Amygdala (tissue), 56 donors: ENCODE measurements around the gene TMPRSS6.

Source experiments
- DNase-seq, 56 donors: peaks; one replicate each; lab custom pipeline; 2025; lab: John Stamatoyannopoulos, UW

TMPRSS6 gene

GRCh38 chr22:37070334-37070733 is 39.2 kb downstream of the TMPRSS6 start:
- no peak for DNase-seq

GRCh38 chr22:37069719-37070118 is 39.8 kb downstream of the TMPRSS6 start:
- DNase-seq, result no peak

GRCh38 chr22:37069319-37069718 is 40.2 kb downstream of the TMPRSS6 start:
- no peak for DNase-seq

GRCh38 chr22:37068859-37069258 is 40.7 kb downstream of the TMPRSS6 start:
- DNase-seq, result no peak

- DNase-seq, result no peak
Observed at GRCh38 chr22:37067428-37067827, 42.1 kb downstream of the TMPRSS6 start.

GRCh38 chr22:37065961-37066360 is 43.6 kb downstream of the TMPRSS6 start:
- DNase-seq, result no peak

GRCh38 chr22:37065180-37065579 is 44.3 kb downstream of the TMPRSS6 start:
- no peak for DNase-seq

- DNase-seq, result no peak
Observed at GRCh38 chr22:37064553-37064952, 45.0 kb downstream of the TMPRSS6 start.

GRCh38 chr22:37063431-37064420 is 45.8 kb downstream of the TMPRSS6 start:
- no peak for DNase-seq

- DNase-seq, result no peak
Observed at GRCh38 chr22:37062702-37063381, 46.7 kb downstream of the TMPRSS6 start.

- no peak for DNase-seq
Observed at GRCh38 chr22:37062376-37062675, 47.2 kb downstream of the TMPRSS6 start.

- DNase-seq, result no peak
Observed at GRCh38 chr22:37061611-37062375, 47.7 kb downstream of the TMPRSS6 start.

GRCh38 chr22:37060801-37061610 is 48.5 kb downstream of the TMPRSS6 start:
- no peak for DNase-seq

- no peak for DNase-seq
Observed at GRCh38 chr22:37059876-37060449, 49.5 kb downstream of the TMPRSS6 start.

GRCh38 chr22:37058917-37059701 is 50.4 kb downstream of the TMPRSS6 start:
- DNase-seq, result no peak

- DNase-seq, result no peak
Observed at GRCh38 chr22:37057796-37058510, 51.6 kb downstream of the TMPRSS6 start.

- no peak for DNase-seq
Observed at GRCh38 chr22:37057226-37057625, 52.3 kb downstream of the TMPRSS6 start.

GRCh38 chr22:37056246-37056645 is 53.3 kb downstream of the TMPRSS6 start:
- no peak for DNase-seq
